IMR-90 (cell line): ENCODE measurements around the gene CITED2. TPM values are rescaled to one million over a fixed set of nuclear protein-coding genes. Genes with fewer than 3 reads are reported as not detected.

ENCODE experiments used
- ATAC-seq: fragments of 200-7000 bp; cut with Tn5 transposase; 2 replicates; pipeline ENCODE4 v1.9.1; 2020; ENCODE audit warnings: low read depth, mild to moderate bottlenecking, moderate library complexity
- BruUV-seq: library from RNA; stranded (reverse); fragments of 400-500 nt; replicated peaks from 2 replicates; lab custom pipeline; 2021; lab: Mats Ljungman, UMichigan
- CTCF ChIA-PET: fragments of 300-600 bp; formaldehyde crosslinking; extraction: SDS; loops from one replicate; lab custom pipeline; 2021; ENCODE audit warnings: antibody characterized with exemption; lab: Yijun Ruan, JAX
- POLR2A ChIA-PET: fragments of 300-600 bp; sonication (Branson Sonifier 250); formaldehyde crosslinking; loops from one replicate; lab custom pipeline; 2022; ENCODE audit warnings: antibody characterized with exemption; ENCODE audit not compliant: unreplicated experiment; lab: Charles Lee
- DNase-seq: peaks from one replicate; pipeline ENCODE4 v3.0.0; 2013
- H2AFZ ChIP-seq: replicated peaks from 2 replicates; pipeline ENCODE3; 2013; ENCODE audit warnings: low read length, mild to moderate bottlenecking; ENCODE audit not compliant: poor library complexity
- H2AK5ac ChIP-seq: 2 replicates; pipeline ENCODE4 v1.6.1; 2013; ENCODE audit warnings: low read depth, low read length, inconsistent platforms
- H2AK9ac ChIP-seq: replicated peaks from 2 replicates; pipeline ENCODE3; 2013; ENCODE audit warnings: mild to moderate bottlenecking, low read depth, low read length, moderate library complexity; ENCODE audit not compliant: poor library complexity
- H2BK120ac ChIP-seq: 2 replicates; pipeline ENCODE4 v1.6.1; 2013; ENCODE audit warnings: low read depth, low read length, inconsistent platforms
- H2BK15ac ChIP-seq: 3 replicates; pipeline ENCODE4 v1.6.1; 2013; ENCODE audit warnings: low read depth, low read length, inconsistent platforms
- H2BK20ac ChIP-seq: 2 replicates; pipeline ENCODE4 v1.6.1; 2013; ENCODE audit warnings: low read depth, mild to moderate bottlenecking, inconsistent platforms, low read length, moderate library complexity
- H2BK5ac ChIP-seq: 2 replicates; pipeline ENCODE4 v1.6.1; 2013; ENCODE audit warnings: mild to moderate bottlenecking, low read depth, low read length, inconsistent platforms; ENCODE audit not compliant: poor library complexity, severe bottlenecking
- H3K14ac ChIP-seq: replicated peaks from 2 replicates; pipeline ENCODE4 v1.6.1; 2013; ENCODE audit warnings: low read depth, low read length, inconsistent platforms
- H3K18ac ChIP-seq: 2 replicates; pipeline ENCODE4 v1.6.1; 2013; ENCODE audit warnings: low read depth, low read length, control low read depth
- H3K23ac ChIP-seq: 2 replicates; pipeline ENCODE4 v1.6.1; 2013; ENCODE audit warnings: low read depth, low read length, inconsistent platforms
- H3K27ac ChIP-seq: 2 replicates; pipeline ENCODE4 v1.5.1; 2013; ENCODE audit warnings: mild to moderate bottlenecking, control low read depth, low read length; ENCODE audit not compliant: insufficient read depth
- H3K27me3 ChIP-seq: 2 replicates; pipeline ENCODE4 v1.6.1; 2013; ENCODE audit warnings: low read length; ENCODE audit not compliant: control insufficient read depth, insufficient read depth
- H3K36me3 ChIP-seq: 2 replicates; pipeline ENCODE4 v1.6.1; 2013; ENCODE audit warnings: low read length, mixed read lengths; ENCODE audit not compliant: control insufficient read depth, insufficient read depth
- H3K4ac ChIP-seq: 2 replicates; pipeline ENCODE4 v1.6.1; 2013; ENCODE audit warnings: low read depth, low read length, inconsistent platforms
- H3K4me1 ChIP-seq: 2 replicates; pipeline ENCODE4 v1.6.1; 2013; ENCODE audit warnings: low read length, mixed read lengths; ENCODE audit not compliant: control insufficient read depth, insufficient read depth
- H3K4me2 ChIP-seq: 2 replicates; pipeline ENCODE4 v1.6.1; 2013; ENCODE audit warnings: low read depth, mild to moderate bottlenecking, control low read depth, low read length, moderate library complexity
- H3K4me3 ChIP-seq: 2 replicates; pipeline ENCODE4 v1.5.1; 2013; ENCODE audit warnings: low read depth, mild to moderate bottlenecking, control low read depth, low read length, moderate library complexity; ENCODE audit not compliant: insufficient read depth
- H3K56ac ChIP-seq: 2 replicates; pipeline ENCODE4 v1.6.1; 2013; ENCODE audit warnings: low read length, inconsistent platforms; ENCODE audit not compliant: insufficient read depth; ENCODE audit errors: extremely low read depth
- H3K79me1 ChIP-seq, 2 experiments: 2 replicates each; pipeline ENCODE4 v1.6.1; 2013; ENCODE audit warnings: low read length in 2 of 2, inconsistent platforms in 1 of 2, low read depth in 1 of 2
- H3K9ac ChIP-seq: 2 replicates; pipeline ENCODE4 v1.6.1; 2013; ENCODE audit warnings: low read depth, low read length, control low read depth
- H3K9me1 ChIP-seq: 2 replicates; pipeline ENCODE4 v1.6.1; 2013; ENCODE audit warnings: low read length, inconsistent platforms; ENCODE audit not compliant: insufficient read depth
- H3K9me3 ChIP-seq: 2 replicates; pipeline ENCODE4 v1.6.1; 2013; ENCODE audit warnings: low read length; ENCODE audit not compliant: control insufficient read depth, insufficient read depth
- H4K20me1 ChIP-seq: 2 replicates; pipeline ENCODE4 v1.6.1; 2013; ENCODE audit warnings: low read length, inconsistent platforms; ENCODE audit not compliant: insufficient read depth
- H4K5ac ChIP-seq: 2 replicates; pipeline ENCODE4 v1.6.1; 2013; ENCODE audit warnings: mild to moderate bottlenecking, low read depth, low read length, control low read depth
- H4K8ac ChIP-seq, 2 experiments: 2 replicates each; pipeline ENCODE4 v1.6.1; 2013; ENCODE audit warnings: low read depth in 2 of 2, low read length in 2 of 2, control low read depth in 1 of 2, inconsistent platforms in 1 of 2
- H4K91ac ChIP-seq: 2 replicates; pipeline ENCODE4 v1.6.1; 2013; ENCODE audit warnings: low read depth, low read length, inconsistent platforms; ENCODE audit not compliant: insufficient read depth
- MAFK ChIP-seq: IDR thresholded peaks from 2 replicates; pipeline ENCODE4 v1.6.1; 2012; ENCODE audit warnings: low read depth, low read length, improper control_type of control experiment
- MAZ ChIP-seq: IDR thresholded peaks from 2 replicates; pipeline ENCODE4 v1.6.1; 2012; ENCODE audit warnings: low read depth, mild to moderate bottlenecking, low read length, improper control_type of control experiment, moderate library complexity, borderline replicate concordance
- NFE2L2 ChIP-seq: fragments of 150-350 bp; IDR thresholded peaks from 2 replicates; pipeline ENCODE4 v1.6.1; 2016; ENCODE audit warnings: low read depth, mild to moderate bottlenecking, low read length
- SMC3 ChIP-seq: fragments of 150-350 bp; IDR thresholded peaks from 2 replicates; pipeline ENCODE4 v1.6.1; 2016; ENCODE audit warnings: low read depth, mild to moderate bottlenecking, antibody characterized with exemption, low read length, moderate library complexity
- USF2 ChIP-seq: fragments of 150-350 bp; IDR thresholded peaks from 2 replicates; pipeline ENCODE4 v1.6.1; 2017; ENCODE audit warnings: mild to moderate bottlenecking, antibody characterized with exemption, low read length, low read depth
- WGBS, 2 experiments: methylation state at CpG; one replicate each; pipeline versions ENCODE4 v1.1.5 to v1.1.7; 2013; ENCODE audit warnings: missing lambda C conversion rate in 2 of 2; ENCODE audit not compliant: insufficient read length in 1 of 2; ENCODE audit errors: extremely low coverage in 2 of 2; 5-methylcytosine and 5-hydroxymethylcytosine counted together
- dilution Hi-C: fragments of 300-500 bp; cut with HindIII; formaldehyde crosslinking; loops from one replicate; pipeline ENCODE4 v1.14.3; 2018; ENCODE audit warnings: low sequenced_read_pairs; ENCODE audit not compliant: unreplicated experiment
- in situ Hi-C: fragments of 300-500 bp; cut with MboI; formaldehyde crosslinking; loops from 3 replicates; pipeline ENCODE4 v1.14.3; 2019; ENCODE audit warnings: low sequenced_read_pairs, inconsistent platforms, mixed read lengths
- intact Hi-C: fragments of 100-400 bp; cut with micrococcal nuclease; formaldehyde crosslinking; loops from 2 replicates; pipeline ENCODE4 v1.10.0; 2022
- polyA plus RNA-seq, 3 experiments: library from polyadenylated mRNA; depleted of rRNA; stranded (reverse); fragments of >200 nt; gene quantifications; 2 replicates each; pipeline ENCODE4 v1.2.3, GENCODE V29; 2012; ENCODE audit warnings: low replicate concordance in 1 of 3
- total RNA-seq: library from RNA; depleted of rRNA; stranded (reverse); fragments of >200 nt; gene quantifications from 2 replicates; pipeline ENCODE4 v1.2.3, GENCODE V29; 2012

Gene CITED2
- total and polyA plus RNA-seq, 2 of the 4 experiments (the other 2 are of a cell fraction): 163 to 483 TPM

- Histone ChIP-seq H2BK5ac (peak overlapping the region; percentile 3), H3K4me1 (no peaks in the 10 kb centered on the region; the same call in 1 of the 2 replicates), H2BK20ac (no peak overlapping the region), H2AFZ (no peak overlapping the region), H3K9ac (no peak overlapping the region), H3K79me1 (no peaks in the 10 kb centered on the region), H2AK5ac (no peak overlapping the region), H4K20me1 (no peaks in the 10 kb centered on the region), H3K27me3 (no peaks in the 10 kb centered on the region), H4K91ac (no peak overlapping the region), H3K56ac (no peak overlapping the region), H3K9me3 (no peaks in the 10 kb centered on the region), H3K23ac (no peak overlapping the region), H3K9me1 (no peaks in the 10 kb centered on the region), H3K4me3 (no peak overlapping the region), H3K4ac (no peak overlapping the region), H2BK15ac (no peak overlapping the region), H3K18ac (no peak overlapping the region; the same call in 1 of the 2 replicates), H2AK9ac (no peak overlapping the region), H4K8ac (peak overlapping the region in 1 of 2 experiments; percentile 28; a peak in 1 of 4 replicates), H3K27ac (no peak overlapping the region), H2BK120ac (no peak overlapping the region), H3K14ac (no peak overlapping the region), H3K4me2 (peak overlapping the region; percentile 42; the same call in 1 of the 2 replicates), H4K5ac (no peak overlapping the region), H3K36me3 (no peaks in the 10 kb centered on the region)
- ChIA-PET CTCF (no interaction called here), POLR2A (no interaction called here)
- no CpG with 5 or more reads among the region's 2 CpGs for WGBS, 2 experiments
- dilution Hi-C loops: no loop called here
- BruUV-seq: no TSS peak
- peak; percentile 68 for DNase-seq
- ATAC-seq: peak; percentile 27
- intact Hi-C loops: no loop called here
- TF ChIP-seq USF2 (no peak), SMC3 (no peak), MAZ (no peak), MAFK (peak; percentile 1; the same call in 1 of the 2 replicates), NFE2L2 (no peak)
- in situ Hi-C loops: no loop called here
Observed at GRCh38 chr6:139416146-139416545, 41.7 kb upstream of the CITED2 start.
